ENCODE measurements around the gene CEP85L.

The CEP85L gene

GRCh38 chr6:118618676-118619377 is 32.6 kb downstream of the CEP85L start:
- peak; percentile 24 for DNase-seq

GRCh38 chr6:118617417-118617816 is 34.0 kb downstream of the CEP85L start:
- DNase-seq, result no peak

- DNase-seq, result no peak
Observed at GRCh38 chr6:118611334-118611733, 40.1 kb downstream of the CEP85L start.

GRCh38 chr6:118606858-118607257 is 44.5 kb downstream of the CEP85L start:
- DNase-seq, result no peak

- no peak for DNase-seq
Observed at GRCh38 chr6:118606268-118606667, 45.1 kb downstream of the CEP85L start.

DNA sequence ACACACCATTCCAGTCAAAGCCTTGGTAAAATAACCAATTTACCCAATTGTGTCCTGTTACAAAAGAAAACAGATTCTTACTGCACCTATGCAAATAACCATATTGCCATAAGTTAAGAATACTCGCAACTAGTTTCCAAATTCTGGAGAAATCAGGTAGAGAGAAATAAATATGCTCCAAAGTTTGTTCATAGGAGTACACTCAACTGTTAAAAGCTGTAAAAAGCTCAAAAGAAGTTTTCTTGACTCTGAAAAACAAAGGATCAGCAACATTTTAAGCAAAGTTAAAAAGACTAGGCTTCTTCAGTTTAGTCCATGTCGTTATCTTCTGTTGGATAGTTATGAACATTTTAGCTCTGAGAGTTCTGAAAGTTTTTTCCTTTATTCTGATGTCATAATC is 48.0 kb downstream of the CEP85L start:
- DNase-seq, result no peak

- DNase-seq, result no peak
Observed at GRCh38 chr6:118602300-118602699, 49.1 kb downstream of the CEP85L start.

DNA sequence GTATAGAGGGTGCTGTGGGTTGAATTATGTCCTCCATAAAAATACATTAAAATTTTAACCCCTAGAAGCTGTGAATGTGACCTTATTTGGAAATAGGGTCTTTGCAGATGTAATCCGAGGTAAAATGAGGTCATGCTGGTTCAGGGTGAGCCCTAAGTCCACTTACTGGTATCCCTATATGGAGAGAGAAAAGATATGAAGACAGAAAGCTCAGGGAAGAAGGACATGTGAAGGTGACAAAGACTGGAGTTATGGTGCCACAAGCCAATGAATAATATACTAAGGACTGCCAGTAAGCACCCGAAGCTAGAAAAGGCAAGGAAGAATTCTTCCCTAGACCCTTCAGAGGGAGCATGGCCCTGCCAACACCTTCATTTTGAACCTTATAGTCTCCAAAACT is 53.1 kb downstream of the CEP85L start:
- no peak for DNase-seq

DNA sequence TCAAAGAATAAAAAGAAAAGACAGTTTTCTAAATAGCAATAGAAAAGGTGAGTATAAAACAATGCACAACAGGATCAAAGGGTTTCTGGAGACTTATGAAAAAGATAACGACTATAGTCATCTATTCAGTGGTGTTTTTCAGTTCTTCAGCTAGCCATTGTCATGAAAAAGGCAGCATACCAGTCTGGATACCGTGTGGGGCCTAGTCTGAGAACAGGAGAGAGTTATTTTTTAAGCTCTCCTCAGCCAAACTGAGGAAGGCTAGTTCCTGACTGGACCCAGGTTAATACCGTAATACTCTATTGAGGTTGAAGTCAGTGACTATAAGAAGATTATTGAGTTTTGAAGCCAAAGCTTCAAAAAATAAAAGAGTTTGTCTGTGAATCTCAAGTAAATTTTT is 53.8 kb downstream of the CEP85L start:
- no peak for DNase-seq

DNA sequence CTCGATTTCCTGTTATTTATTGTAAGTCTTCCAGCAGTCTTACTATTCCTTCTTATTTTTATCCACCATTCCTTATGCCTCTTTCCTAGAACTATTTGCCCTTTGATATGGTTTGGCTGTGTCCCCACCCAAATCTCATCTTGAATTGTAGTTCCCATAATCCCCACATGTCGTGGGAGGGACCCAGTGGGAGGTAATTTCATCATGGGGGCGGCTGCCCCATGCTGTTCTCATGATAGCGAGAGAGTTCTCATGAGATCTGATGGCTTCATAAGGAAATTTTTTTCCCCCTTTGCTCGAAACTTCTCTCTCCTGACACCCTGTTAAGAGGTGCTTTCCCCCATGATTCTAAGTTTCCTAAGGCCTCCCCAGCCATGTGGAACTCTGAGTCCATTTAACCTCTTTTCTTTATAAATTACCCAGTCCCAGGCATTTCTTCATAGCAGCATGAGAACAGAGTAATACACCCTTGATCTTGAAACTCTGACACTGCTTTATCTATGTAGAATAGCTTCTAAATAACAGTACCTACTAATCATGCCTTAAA is 54.5 kb downstream of the CEP85L start:
- no peak for DNase-seq

DNA sequence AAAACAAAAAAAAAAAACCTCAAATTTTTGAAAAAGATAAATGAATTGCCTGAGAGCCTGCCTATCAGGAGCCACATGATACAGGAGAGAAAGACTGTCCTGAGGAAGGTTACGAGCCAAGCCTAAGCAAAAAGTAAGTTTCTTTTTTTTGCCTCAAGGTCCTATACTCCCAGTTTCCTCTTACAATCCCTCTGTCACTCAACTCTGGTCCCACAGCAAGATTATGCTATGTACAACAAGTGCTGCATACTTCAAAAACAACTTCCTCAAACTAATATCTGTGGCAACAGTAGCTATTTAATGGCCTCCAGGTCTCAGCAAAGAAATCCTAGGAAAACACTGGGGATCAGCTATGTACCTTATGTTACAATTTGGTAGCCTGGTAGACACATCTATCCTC is 56.5 kb downstream of the CEP85L start:
- DNase-seq, result no peak

DNA sequence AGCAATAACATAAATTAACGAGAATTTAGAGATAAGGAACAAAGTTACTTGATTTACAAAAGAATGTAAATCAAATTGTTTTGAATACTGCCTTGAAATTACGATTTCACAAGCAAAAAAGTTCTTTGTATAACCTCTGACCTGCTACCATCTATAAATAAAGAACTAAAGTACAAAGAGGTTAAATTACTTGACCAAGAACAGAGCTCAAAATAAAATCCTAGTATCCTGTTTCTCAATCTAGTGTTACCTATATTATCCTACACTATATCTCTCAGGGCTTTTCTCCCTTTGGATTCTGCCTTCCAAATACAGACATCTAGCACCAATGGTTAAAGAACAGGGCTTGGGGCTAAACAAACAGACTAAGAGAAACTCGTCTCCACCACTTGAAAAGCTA is 59.5 kb downstream of the CEP85L start:
- DNase-seq, result no peak

DNA sequence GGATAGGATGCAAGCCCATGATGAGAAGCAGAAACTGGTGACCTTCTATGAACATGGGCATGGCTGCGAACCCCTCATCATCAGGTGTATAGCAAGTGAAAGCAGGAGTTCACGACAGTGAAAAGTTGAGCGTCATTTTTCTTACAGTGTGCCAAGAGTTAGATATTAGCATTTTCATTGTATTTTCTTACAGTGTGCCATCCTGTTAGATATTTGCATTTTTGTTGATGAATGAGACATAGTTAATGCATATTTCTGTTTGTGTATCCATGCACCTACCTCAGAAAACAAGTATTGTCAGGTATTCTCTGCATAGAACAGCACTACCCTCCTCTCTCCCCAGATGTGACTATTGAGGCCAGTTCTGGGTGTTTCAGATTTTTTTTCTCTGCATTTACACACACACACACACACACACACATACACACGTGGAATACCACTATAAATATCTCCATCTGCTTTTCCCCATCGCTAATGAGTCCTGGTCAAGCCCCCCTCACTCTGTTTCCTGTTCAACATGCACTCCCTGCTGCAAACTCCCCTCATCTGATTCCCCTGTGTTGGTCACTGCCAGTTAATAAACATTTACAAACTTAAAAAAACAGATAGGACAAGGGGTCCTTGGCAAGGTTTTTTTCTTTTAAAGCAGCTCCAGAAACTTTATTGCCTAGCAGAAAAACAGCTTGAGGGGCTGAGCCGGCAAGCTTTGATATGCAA is 61.6 kb downstream of the CEP85L start:
- DNase-seq, result no peak

DNA sequence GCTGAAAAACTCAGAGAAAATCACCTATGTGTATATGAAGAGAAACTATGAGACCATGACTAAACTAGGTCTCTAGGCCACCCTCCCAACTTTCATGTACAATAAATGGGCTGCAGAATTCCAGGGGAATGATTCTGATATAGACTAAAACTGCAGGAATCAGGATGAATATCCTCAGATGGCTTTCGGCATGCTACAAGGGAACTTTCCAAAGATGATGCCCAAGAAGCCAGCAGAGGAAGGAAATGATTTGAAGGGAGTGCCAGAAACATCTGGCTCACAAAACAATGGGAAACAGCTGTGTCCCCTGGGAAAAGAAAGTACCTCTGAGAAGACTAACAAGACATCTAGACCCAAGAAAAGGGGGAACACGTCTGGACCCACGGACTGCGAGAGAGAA is 62.2 kb downstream of the CEP85L start:
- no peak for DNase-seq

DNA sequence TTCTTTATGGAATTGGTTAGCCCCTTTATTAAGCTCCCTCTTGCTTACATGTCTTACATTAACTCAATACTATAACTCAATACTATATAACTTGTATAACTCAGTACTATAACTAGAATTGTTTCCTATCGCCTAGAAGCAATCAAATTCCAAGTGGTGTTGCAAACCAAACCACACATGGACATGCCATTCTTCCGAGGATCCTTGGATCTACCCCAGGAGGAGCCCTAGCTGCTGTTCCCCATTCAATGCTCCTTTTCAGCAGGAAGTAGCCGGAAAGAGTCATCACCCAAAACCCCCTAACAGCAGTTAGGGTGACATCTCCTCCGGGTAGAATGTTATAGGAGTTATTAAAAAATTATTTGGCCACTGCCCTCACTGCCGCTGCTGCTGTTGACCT is 62.8 kb downstream of the CEP85L start:
- DNase-seq, result no peak

GRCh38 chr6:118586746-118587485 is 64.5 kb downstream of the CEP85L start:
- no peak for DNase-seq

DNA sequence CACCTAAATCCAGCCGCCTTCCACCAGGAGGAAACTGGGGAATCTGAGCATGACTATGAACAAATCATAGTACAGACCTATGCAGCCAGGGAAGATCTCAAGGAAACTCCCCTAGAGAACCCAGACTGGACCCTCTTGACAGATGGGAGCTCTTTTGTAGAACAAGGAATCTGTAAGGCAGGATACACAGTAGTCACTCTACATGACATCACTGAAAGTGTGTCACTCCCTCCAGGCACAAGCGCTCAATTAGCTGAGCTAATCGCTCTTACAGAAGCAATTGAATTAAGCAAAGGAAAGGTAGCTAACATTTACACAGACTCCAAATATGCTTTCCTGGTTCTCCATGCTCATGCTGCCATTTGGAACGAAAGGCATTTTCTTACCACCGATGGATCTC is 66.5 kb downstream of the CEP85L start:
- DNase-seq, result no peak

- DNase-seq, result no peak
Observed at GRCh38 chr6:118581489-118581959, 69.9 kb downstream of the CEP85L start.

- DNase-seq, result peak; percentile 71
Observed at GRCh38 chr6:118580585-118581419, 70.6 kb downstream of the CEP85L start.

- DNase-seq, result no peak
Observed at GRCh38 chr6:118579786-118580185, 71.6 kb downstream of the CEP85L start.

GRCh38 chr6:118578617-118579016 is 72.8 kb downstream of the CEP85L start:
- no peak for DNase-seq

GRCh38 chr6:118577972-118578371 is 73.4 kb downstream of the CEP85L start:
- no peak for DNase-seq
